ENCODE measurements around the gene SAMD10.

GRCh38 chr20:63926298-63926697 is 53.1 kb downstream of the SAMD10 start:
- TF ChIP-seq POLR2AphosphoS5 (IDR thresholded peaks at IDR 0.05; ENCODE audit: low read depth, low read length): no peak
- no peak for TF ChIP-seq POLR2A (IDR thresholded peaks at IDR 0.05; ENCODE audit: low read depth, low read length)
